SK-N-SH treated with all-trans-retinoic acid at 6 μM for 48 hours (cell line): ENCODE results near the gene DOC2B.

Experiments used
- ATAC-seq: fragments of 200-7000 bp; cut with Tn5 transposase; 3 replicates; pipeline ENCODE4 v1.9.1; 2020; ENCODE audit warnings: mild to moderate bottlenecking, moderate library complexity
- ARNTL ChIP-seq: fragments of 450-650 bp; formaldehyde crosslinking; IDR thresholded peaks from 2 replicates; pipeline ENCODE4 v1.5.0; 2020; ENCODE audit warnings: low read depth, mild to moderate bottlenecking, moderate library complexity, borderline replicate concordance
- BACH2 ChIP-seq: fragments of 250-450 bp; sonication (Bioruptor Pico); IDR thresholded peaks from 2 replicates; pipeline ENCODE4 v1.9.0; 2021; ENCODE audit warnings: mild to moderate bottlenecking, borderline replicate concordance
- CREB5 ChIP-seq: fragments of 250-450 bp; sonication (Bioruptor Pico); IDR thresholded peaks from 2 replicates; pipeline ENCODE4 v1.5.1; 2020; ENCODE audit warnings: low read depth, mild to moderate bottlenecking, moderate library complexity
- CSDC2 ChIP-seq: fragments of 250-450 bp; sonication (Bioruptor Pico); IDR thresholded peaks from 2 replicates; pipeline ENCODE4 v1.5.0; 2020; ENCODE audit warnings: mild to moderate bottlenecking, moderate library complexity
- CSRNP3 ChIP-seq: fragments of 250-450 bp; sonication (Bioruptor Pico); IDR thresholded peaks from 2 replicates; pipeline ENCODE4 v1.5.1; 2021; ENCODE audit warnings: mild to moderate bottlenecking, moderate library complexity
- ESRRG ChIP-seq: fragments of 250-450 bp; sonication (Bioruptor Pico); IDR thresholded peaks from 2 replicates; pipeline ENCODE4 v1.6.1; 2021; ENCODE audit warnings: mild to moderate bottlenecking
- GLIS3 ChIP-seq: fragments of 250-450 bp; sonication (Bioruptor Pico); IDR thresholded peaks from 2 replicates; pipeline ENCODE4 v1.5.0; 2020; ENCODE audit warnings: mild to moderate bottlenecking, moderate library complexity
- ISL1 ChIP-seq: fragments of 250-450 bp; sonication (Bioruptor Pico); IDR thresholded peaks from 2 replicates; pipeline ENCODE4 v2.1.2; 2022; ENCODE audit warnings: mild to moderate bottlenecking, moderate library complexity
- OSR1 ChIP-seq: fragments of 250-450 bp; sonication (Bioruptor Pico); IDR thresholded peaks from 2 replicates; pipeline ENCODE4 v1.8.0; 2022; ENCODE audit warnings: moderate library complexity, mild to moderate bottlenecking, inconsistent platforms
- PATZ1 ChIP-seq: fragments of 250-450 bp; sonication (Bioruptor Pico); IDR thresholded peaks from 2 replicates; pipeline ENCODE4 v1.8.0; 2020; ENCODE audit warnings: mild to moderate bottlenecking, moderate library complexity, borderline replicate concordance
- POU6F1 ChIP-seq: fragments of 250-450 bp; sonication (Bioruptor Pico); IDR thresholded peaks from 2 replicates; pipeline ENCODE4 v1.8.0; 2021; ENCODE audit warnings: low read depth, mild to moderate bottlenecking, moderate library complexity, borderline replicate concordance
- RARB ChIP-seq: fragments of 250-450 bp; sonication (Bioruptor Pico); IDR thresholded peaks from 2 replicates; pipeline ENCODE4 v1.8.0; 2021; ENCODE audit warnings: mild to moderate bottlenecking, moderate library complexity
- SNAI2 ChIP-seq: fragments of 250-450 bp; sonication (Bioruptor Pico); IDR thresholded peaks from 2 replicates; pipeline ENCODE4 v1.5.0; 2020; ENCODE audit warnings: mild to moderate bottlenecking, moderate library complexity
- TCF4 ChIP-seq: fragments of 250-450 bp; sonication (Bioruptor Pico); IDR thresholded peaks from 2 replicates; pipeline ENCODE4 v1.8.0; 2021; ENCODE audit warnings: mild to moderate bottlenecking, moderate library complexity, borderline replicate concordance
- TOX ChIP-seq: fragments of 250-450 bp; sonication (Bioruptor Pico); IDR thresholded peaks from 2 replicates; pipeline ENCODE4 v1.8.0; 2021; ENCODE audit warnings: mild to moderate bottlenecking, moderate library complexity, borderline replicate concordance
- TSHZ2 ChIP-seq: fragments of 250-450 bp; sonication (Bioruptor Pico); IDR thresholded peaks from 2 replicates; pipeline ENCODE4 v1.5.0; 2020; ENCODE audit warnings: mild to moderate bottlenecking, moderate library complexity
- ZC3H10 ChIP-seq: fragments of 250-450 bp; sonication (Bioruptor Pico); IDR thresholded peaks from 2 replicates; pipeline ENCODE4 v1.5.1; 2021; ENCODE audit warnings: mild to moderate bottlenecking, moderate library complexity
- ZFP3 ChIP-seq: fragments of 250-450 bp; sonication (Bioruptor Pico); IDR thresholded peaks from 2 replicates; pipeline ENCODE4 v1.5.0; 2020; ENCODE audit warnings: mild to moderate bottlenecking, moderate library complexity
- ZNF565 ChIP-seq: fragments of 450-650 bp; formaldehyde crosslinking; conservative IDR thresholded peaks from 2 replicates; pipeline ENCODE4 v1.5.0; 2020; ENCODE audit warnings: low read depth, mild to moderate bottlenecking, moderate library complexity
- ZNF70 ChIP-seq: fragments of 450-650 bp; formaldehyde crosslinking; IDR thresholded peaks from 2 replicates; pipeline ENCODE4 v1.5.0; 2020; ENCODE audit warnings: mild to moderate bottlenecking, moderate library complexity

The DOC2B gene

GRCh38 chr17:192666-193425 is 11.4 kb upstream of the DOC2B start:
- TF ChIP-seq TOX (CRISPR knock-in tag) (no peak), CREB5 (CRISPR knock-in tag) (no peak), TSHZ2 (CRISPR knock-in tag) (no peak), ESRRG (no peak), POU6F1 (CRISPR knock-in tag) (no peak), GLIS3 (CRISPR knock-in tag) (no peak), ZC3H10 (CRISPR knock-in tag) (no peak), ARNTL (CRISPR knock-in tag) (no peak), CSRNP3 (no peak), RARB (CRISPR knock-in tag) (no peak), PATZ1 (CRISPR knock-in tag) (no peak), ISL1 (CRISPR knock-in tag) (no peak), CSDC2 (CRISPR knock-in tag) (no peak), OSR1 (CRISPR knock-in tag) (no peak), SNAI2 (CRISPR knock-in tag) (no peak), ZNF565 (CRISPR knock-in tag) (no peak), TCF4 (CRISPR knock-in tag) (no peak), ZNF70 (no peak), ZFP3 (CRISPR knock-in tag) (no peak), BACH2 (CRISPR knock-in tag) (no peak)
- no peak for ATAC-seq

- ATAC-seq = no peak
- TF ChIP-seq POU6F1 (CRISPR knock-in tag) = no peak
- TF ChIP-seq OSR1 (CRISPR knock-in tag) = no peak
- no peak for TF ChIP-seq ZC3H10 (CRISPR knock-in tag)
- TF ChIP-seq TCF4 (CRISPR knock-in tag) = no peak
- TF ChIP-seq ZNF70 = no peak
- TF ChIP-seq CSDC2 (CRISPR knock-in tag) = no peak
- no peak for TF ChIP-seq CSRNP3
- TF ChIP-seq CREB5 (CRISPR knock-in tag) = no peak
- TF ChIP-seq, all 23 proteins: peak for 0
Measured at GRCh38 chr17:189444-189843, 8.0 kb upstream of the DOC2B start.
